Lower leg skin (tissue), 3 donors: ENCODE data around the gene NKD2.

Experiments
- CTCF ChIP-seq, 3 donors: fragments of 450-650 bp; IDR thresholded peaks; one replicate each; pipeline ENCODE4 v1.5.1; 2016; ENCODE audit warnings: antibody characterized with exemption in 3 of 3, mild to moderate bottlenecking in 3 of 3, moderate library complexity in 2 of 3
- POLR2A ChIP-seq, 2 donors: fragments of 450-650 bp; IDR thresholded peaks; one replicate each; pipeline ENCODE4 v1.6.1; 2016 to 2017; ENCODE audit warnings: antibody characterized with exemption in 2 of 2, mild to moderate bottlenecking in 1 of 2, moderate library complexity in 1 of 2

DNA sequence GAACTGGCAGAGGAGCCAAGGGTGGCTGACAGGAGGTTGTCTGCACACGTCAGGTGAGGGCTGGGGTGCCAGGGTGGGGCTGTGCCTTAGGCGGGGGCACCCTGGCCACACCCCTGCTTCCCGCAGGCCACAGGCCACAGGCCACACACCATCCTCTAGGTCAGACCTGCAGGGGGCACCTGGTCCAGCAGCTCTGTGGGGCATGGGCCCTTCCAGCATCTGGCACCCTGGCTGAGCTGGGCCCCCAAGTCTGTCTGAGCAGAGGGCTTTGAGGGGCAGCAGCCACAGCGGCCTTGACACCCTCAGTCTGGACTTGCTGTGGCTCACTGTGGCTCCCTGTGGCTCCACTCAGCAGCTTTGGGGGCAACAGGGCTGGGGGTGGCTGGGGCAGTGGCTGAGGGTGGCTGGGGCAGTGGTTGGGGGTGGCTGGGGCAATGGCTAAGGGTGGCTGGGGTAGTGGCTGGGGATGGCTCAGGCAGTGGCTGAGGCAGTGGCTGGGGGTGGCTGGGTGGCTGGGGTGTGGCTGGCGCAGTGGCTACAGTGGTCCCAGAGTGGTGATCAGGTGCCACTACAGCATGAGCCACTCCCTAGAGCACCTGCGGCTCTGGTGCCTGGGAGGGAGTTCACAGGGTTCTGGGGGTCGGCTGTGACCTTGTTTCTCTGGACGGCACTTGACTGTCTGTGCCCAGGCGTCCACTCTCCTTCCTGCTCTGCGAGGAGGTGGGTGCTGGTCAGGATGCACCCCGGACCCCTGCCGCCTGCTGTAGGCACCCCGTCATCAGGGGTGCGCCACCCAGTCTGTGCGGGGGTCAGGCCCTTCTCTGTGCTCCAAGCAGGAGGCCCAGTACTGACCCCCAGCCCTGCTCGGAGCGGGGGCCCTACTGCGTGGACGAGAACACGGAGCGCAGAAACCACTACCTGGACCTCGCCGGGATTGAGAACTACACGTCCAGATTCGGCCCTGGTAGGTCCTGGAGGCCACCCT lies 27.1 kb downstream of the NKD2 start:
- TF ChIP-seq POLR2A (IDR thresholded peaks at IDR 0.05) (no peak), CTCF (IDR thresholded peaks at IDR 0.05) (no peak)
